HFFc6 (cell line): ENCODE data around the gene DNASE1L1. TPM values are rescaled to one million over a fixed set of nuclear protein-coding genes. Genes with fewer than 3 reads are reported as not detected.

Source experiments
- DNase-seq: peaks from one replicate; pipeline ENCODE4 v3.0.0-alpha.2; 2018
- H3K27ac Mint-ChIP-seq: 2 replicates; pipeline ENCODE4 v1.8.0; 2020; ENCODE audit warnings: mild to moderate bottlenecking, mixed read lengths
- H3K27me3 Mint-ChIP-seq: 2 replicates; pipeline ENCODE4 v1.8.0; 2021; ENCODE audit warnings: mild to moderate bottlenecking, moderate library complexity, mixed read lengths; ENCODE audit not compliant: insufficient read depth
- H3K36me3 Mint-ChIP-seq: 2 replicates; pipeline ENCODE4 v1.8.0; 2021; ENCODE audit warnings: low read depth, mixed read lengths
- H3K4me1 Mint-ChIP-seq: 2 replicates; pipeline ENCODE4 v1.8.0; 2020; ENCODE audit warnings: low read depth, mixed read lengths
- H3K4me3 Mint-ChIP-seq: 2 replicates; pipeline ENCODE4 v1.8.0; 2020; ENCODE audit warnings: mild to moderate bottlenecking, moderate library complexity, mixed read lengths
- H3K9me3 Mint-ChIP-seq: 2 replicates; pipeline ENCODE4 v1.8.0; 2020; ENCODE audit warnings: mild to moderate bottlenecking, mixed read lengths
- CTCF ChIP-seq: fragments of 200-600 bp; sonication (generic); IDR thresholded peaks from 2 replicates; pipeline ENCODE4 v1.5.0; 2021; ENCODE audit warnings: antibody characterized with exemption, mild to moderate bottlenecking
- total RNA-seq, 6 experiments: library from RNA; stranded (reverse); fragmentation: NEBNext Ultra II Directional; extraction: Animal tissue kit (Norgen Biotek cat#: 25700); gene quantifications; 2 replicates in 1 of 6; 3 replicates in 5 of 6; pipeline ENCODE4 v1.2.3, GENCODE V29; 2021

The DNASE1L1 gene
- total RNA-seq, 6 experiments from 2014 or later, result 74.8 to 96.3 (median 87.4) TPM

DNA sequence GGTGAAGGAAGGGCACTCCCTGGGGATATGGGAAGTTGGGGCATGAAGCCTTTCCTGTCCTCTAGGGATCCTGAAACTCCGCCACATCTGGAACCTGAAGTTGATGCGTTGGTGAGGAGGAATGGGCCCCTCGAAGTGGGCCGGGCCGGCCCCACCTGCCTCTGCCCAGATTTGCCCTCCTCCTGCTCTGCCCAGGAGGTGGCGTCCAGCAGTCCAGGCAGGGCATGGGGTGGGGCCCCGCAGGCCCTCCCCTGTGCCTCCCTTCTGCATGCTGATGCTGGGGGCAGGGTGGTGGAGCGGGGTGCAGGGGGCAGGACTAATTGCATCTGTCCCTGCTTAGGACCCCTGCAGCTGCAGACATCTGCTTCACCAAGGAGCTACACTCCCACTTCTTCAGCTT lies 4.1 kb upstream of the DNASE1L1 start:
- H3K9me3 Mint-ChIP-seq, result no peaks in the 10 kb centered on the region

GRCh38 chrX:154412468-154412867 lies 3.4 kb upstream of the DNASE1L1 start:
- Mint-ChIP-seq H3K4me1 (peaks cover 25% of the 10 kb centered on the region), H3K36me3 (peaks cover 5% of the 10 kb centered on the region), H3K9me3 (no peaks in the 10 kb centered on the region), H3K27me3 (no peaks in the 10 kb centered on the region), H3K27ac (peak overlapping the region; percentile 63), H3K4me3 (peak overlapping the region; percentile 81)
- no peak for TF ChIP-seq CTCF
- no peak for DNase-seq

More for the DNA sequence above, 4.1 kb upstream of the DNASE1L1 start:
- H3K27me3 Mint-ChIP-seq, result no peaks in the 10 kb centered on the region
- H3K36me3 Mint-ChIP-seq, result peaks cover 5% of the 10 kb centered on the region
- DNase-seq, result no peak
- peaks cover 23% of the 10 kb centered on the region for H3K4me1 Mint-ChIP-seq
- no peak for TF ChIP-seq CTCF
- H3K27ac Mint-ChIP-seq, result peak overlapping the region; percentile 63
- no peak overlapping the region for H3K4me3 Mint-ChIP-seq

GRCh38 chrX:154411981-154412340 lies 2.9 kb upstream of the DNASE1L1 start:
- TF ChIP-seq CTCF, result no peak
- no peak for DNase-seq
- H3K27me3 Mint-ChIP-seq, result no peaks in the 10 kb centered on the region
- H3K36me3 Mint-ChIP-seq, result peaks cover 5% of the 10 kb centered on the region
- peak overlapping the region; percentile 63 for H3K27ac Mint-ChIP-seq
- H3K4me1 Mint-ChIP-seq, result peaks cover 25% of the 10 kb centered on the region
- no peaks in the 10 kb centered on the region for H3K9me3 Mint-ChIP-seq
- peak overlapping the region; percentile 81 for H3K4me3 Mint-ChIP-seq

- H3K27me3 Mint-ChIP-seq, result no peaks in the 10 kb centered on the region; the same call in 1 of the 2 replicates
- peak overlapping the region; percentile 84 for H3K27ac Mint-ChIP-seq
- H3K4me1 Mint-ChIP-seq, result peaks cover 25% of the 10 kb centered on the region
- H3K4me3 Mint-ChIP-seq, result peak overlapping the region; percentile 90
- peaks cover 5% of the 10 kb centered on the region for H3K36me3 Mint-ChIP-seq
- H3K9me3 Mint-ChIP-seq, result no peaks in the 10 kb centered on the region
- DNase-seq, result no peak
- TF ChIP-seq CTCF, result no peak
Observed at GRCh38 chrX:154408659-154409221, 314 bp downstream of the DNASE1L1 start.

DNA sequence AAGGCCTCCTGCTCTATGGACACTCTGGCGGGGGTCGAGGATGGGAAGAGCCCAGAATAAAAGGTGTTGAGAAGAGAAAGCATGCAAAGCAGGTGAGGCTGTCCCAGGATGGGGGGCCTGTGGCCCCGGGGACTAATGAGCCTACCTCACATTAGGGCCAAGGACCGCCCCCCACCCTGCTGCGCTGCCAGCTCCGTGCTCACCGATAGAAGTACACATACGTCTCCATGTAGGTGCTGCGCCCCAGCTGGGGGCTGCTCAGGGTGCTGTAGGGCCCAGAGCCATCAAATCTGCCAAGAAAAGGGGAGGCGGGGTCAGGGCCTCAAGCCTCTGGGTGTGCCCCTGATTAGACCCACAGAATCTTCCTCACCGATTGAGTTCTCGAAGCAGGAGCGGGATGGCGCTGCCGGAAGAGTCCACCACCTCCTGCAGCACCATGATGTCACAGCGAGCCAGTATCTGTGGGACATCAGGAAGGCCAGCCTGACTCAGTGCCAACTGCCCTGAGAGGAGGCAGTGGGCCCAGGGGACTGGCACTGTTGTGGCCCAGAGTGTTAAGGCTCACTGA lies 4.3 kb downstream of the DNASE1L1 start:
- no peak for DNase-seq
- no peak overlapping the region for H3K27ac Mint-ChIP-seq
- H3K27me3 Mint-ChIP-seq, result peaks cover 34% of the 10 kb centered on the region
- peaks cover 11% of the 10 kb centered on the region for H3K36me3 Mint-ChIP-seq
- TF ChIP-seq CTCF, result no peak
- peaks cover 15% of the 10 kb centered on the region for H3K9me3 Mint-ChIP-seq
- H3K4me3 Mint-ChIP-seq, result no peak overlapping the region
- H3K4me1 Mint-ChIP-seq, result peaks cover 17% of the 10 kb centered on the region
